ENCODE results near the gene ELFN1.

The ELFN1 gene

DNA sequence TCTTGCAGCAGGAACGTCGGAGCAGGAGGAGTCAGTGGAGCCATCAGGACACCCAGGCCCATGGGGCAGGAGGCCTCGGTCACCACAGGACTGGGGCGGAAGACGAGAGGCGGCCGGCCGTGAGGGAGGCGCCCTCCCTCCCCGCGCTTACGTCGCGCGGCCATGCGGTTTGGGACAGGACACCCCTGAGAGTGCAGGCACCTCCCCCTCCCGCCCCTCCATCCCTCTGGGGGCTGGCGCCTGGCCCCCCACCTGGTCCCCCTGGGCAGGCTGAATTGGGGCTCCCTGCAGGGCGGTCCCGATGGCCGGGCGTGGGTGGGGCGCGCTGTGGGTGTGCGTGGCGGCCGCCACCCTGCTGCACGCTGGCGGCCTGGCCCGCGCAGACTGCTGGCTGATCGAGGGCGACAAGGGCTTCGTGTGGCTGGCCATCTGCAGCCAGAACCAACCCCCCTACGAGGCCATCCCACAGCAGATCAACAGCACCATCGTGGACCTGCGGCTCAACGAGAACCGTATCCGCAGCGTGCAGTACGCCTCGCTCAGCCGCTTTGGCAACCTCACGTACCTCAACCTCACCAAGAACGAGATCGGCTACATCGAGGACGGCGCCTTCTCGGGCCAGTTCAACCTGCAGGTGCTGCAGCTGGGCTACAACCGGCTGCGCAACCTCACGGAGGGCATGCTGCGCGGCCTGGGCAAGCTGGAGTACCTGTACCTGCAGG, 74.4 kb downstream of the ELFN1 start:
- Histone ChIP-seq H3K9me2 (replicated peaks; ENCODE audit: low read depth, low read length) (no peaks in the 10 kb centered on the region), H3K4me3 (ENCODE audit: low read length, poor library complexity, severe bottlenecking) (no peak overlapping the region), H3K36me3 (ENCODE audit: insufficient read depth, low read length) (no peaks in the 10 kb centered on the region), H3K4me1 (ENCODE audit: insufficient read depth, low read length, poor library complexity, severe bottlenecking) (no peaks in the 10 kb centered on the region), H3K4me2 (ENCODE audit: low read depth, low read length, poor library complexity, severe bottlenecking) (no peak overlapping the region), H4K20me1 (ENCODE audit: insufficient read depth, low read length, poor library complexity, severe bottlenecking) (no peaks in the 10 kb centered on the region), H2AFZ (ENCODE audit: low read length) (no peak overlapping the region), H3K9me3 (ENCODE audit: insufficient read depth, low read depth, low read length) (no peaks in the 10 kb centered on the region), H3K79me2 (ENCODE audit: insufficient read depth, low read length) (no peaks in the 10 kb centered on the region), H3K9ac (ENCODE audit: low read depth, low read length, poor library complexity, severe bottlenecking) (no peak overlapping the region), H3K27me3 (ENCODE audit: insufficient read depth, low read length, poor library complexity, severe bottlenecking) (no peaks in the 10 kb centered on the region), H3F3A (ENCODE audit: low read depth) (no peaks in the 10 kb centered on the region)
- TF ChIP-seq EZH2phosphoT487 (IDR thresholded peaks at IDR 0.05; ENCODE audit: borderline replicate concordance): no peak
- TF ChIP-seq, protein P1, sequence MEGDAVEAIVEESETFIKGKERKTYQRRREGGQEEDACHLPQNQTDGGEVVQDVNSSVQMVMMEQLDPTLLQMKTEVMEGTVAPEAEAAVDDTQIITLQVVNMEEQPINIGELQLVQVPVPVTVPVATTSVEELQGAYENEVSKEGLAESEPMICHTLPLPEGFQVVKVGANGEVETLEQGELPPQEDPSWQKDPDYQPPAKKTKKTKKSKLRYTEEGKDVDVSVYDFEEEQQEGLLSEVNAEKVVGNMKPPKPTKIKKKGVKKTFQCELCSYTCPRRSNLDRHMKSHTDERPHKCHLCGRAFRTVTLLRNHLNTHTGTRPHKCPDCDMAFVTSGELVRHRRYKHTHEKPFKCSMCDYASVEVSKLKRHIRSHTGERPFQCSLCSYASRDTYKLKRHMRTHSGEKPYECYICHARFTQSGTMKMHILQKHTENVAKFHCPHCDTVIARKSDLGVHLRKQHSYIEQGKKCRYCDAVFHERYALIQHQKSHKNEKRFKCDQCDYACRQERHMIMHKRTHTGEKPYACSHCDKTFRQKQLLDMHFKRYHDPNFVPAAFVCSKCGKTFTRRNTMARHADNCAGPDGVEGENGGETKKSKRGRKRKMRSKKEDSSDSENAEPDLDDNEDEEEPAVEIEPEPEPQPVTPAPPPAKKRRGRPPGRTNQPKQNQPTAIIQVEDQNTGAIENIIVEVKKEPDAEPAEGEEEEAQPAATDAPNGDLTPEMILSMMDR (conservative IDR thresholded peaks at IDR 0.05; ENCODE audit: low read length): no peak

DNA sequence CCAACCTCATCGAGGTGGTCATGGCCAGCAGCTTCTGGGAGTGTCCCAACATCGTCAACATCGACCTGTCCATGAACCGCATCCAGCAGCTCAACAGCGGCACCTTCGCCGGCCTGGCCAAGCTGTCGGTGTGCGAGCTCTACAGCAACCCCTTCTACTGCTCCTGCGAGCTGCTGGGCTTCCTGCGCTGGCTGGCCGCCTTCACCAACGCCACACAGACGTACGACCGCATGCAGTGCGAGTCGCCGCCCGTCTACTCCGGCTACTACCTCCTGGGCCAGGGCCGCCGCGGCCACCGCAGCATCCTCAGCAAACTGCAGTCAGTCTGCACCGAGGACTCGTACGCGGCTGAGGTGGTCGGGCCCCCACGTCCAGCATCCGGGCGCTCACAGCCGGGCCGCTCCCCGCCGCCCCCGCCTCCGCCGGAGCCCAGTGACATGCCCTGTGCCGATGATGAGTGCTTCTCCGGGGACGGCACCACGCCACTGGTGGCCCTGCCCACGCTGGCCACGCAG, 75.0 kb downstream of the ELFN1 start:
- no peaks in the 10 kb centered on the region for H4K20me1 ChIP-seq (ENCODE audit: insufficient read depth, low read length, poor library complexity, severe bottlenecking)
- no peak overlapping the region for H2AFZ ChIP-seq (ENCODE audit: low read length)
- no peak overlapping the region for H3K4me3 ChIP-seq (ENCODE audit: low read length, poor library complexity, severe bottlenecking)
- no peak overlapping the region for H3K4me2 ChIP-seq (ENCODE audit: low read depth, low read length, poor library complexity, severe bottlenecking)
- no peaks in the 10 kb centered on the region for H3K79me2 ChIP-seq (ENCODE audit: insufficient read depth, low read length)
- no peak overlapping the region for H3K9ac ChIP-seq (ENCODE audit: low read depth, low read length, poor library complexity, severe bottlenecking)
- no peaks in the 10 kb centered on the region for H3K27me3 ChIP-seq (ENCODE audit: insufficient read depth, low read length, poor library complexity, severe bottlenecking)
- no peaks in the 10 kb centered on the region for H3F3A ChIP-seq (ENCODE audit: low read depth)
- TF ChIP-seq, protein P1 (conservative IDR thresholded peaks at IDR 0.05; ENCODE audit: low read length): no peak
- TF ChIP-seq EZH2phosphoT487 (IDR thresholded peaks at IDR 0.05; ENCODE audit: borderline replicate concordance): no peak
- H3K9me3 ChIP-seq (ENCODE audit: insufficient read depth, low read depth, low read length): no peaks in the 10 kb centered on the region
- no peaks in the 10 kb centered on the region for H3K36me3 ChIP-seq (ENCODE audit: insufficient read depth, low read length)
- no peaks in the 10 kb centered on the region for H3K9me2 ChIP-seq (replicated peaks; ENCODE audit: low read depth, low read length)
- no peaks in the 10 kb centered on the region for H3K4me1 ChIP-seq (ENCODE audit: insufficient read depth, low read length, poor library complexity, severe bottlenecking)

DNA sequence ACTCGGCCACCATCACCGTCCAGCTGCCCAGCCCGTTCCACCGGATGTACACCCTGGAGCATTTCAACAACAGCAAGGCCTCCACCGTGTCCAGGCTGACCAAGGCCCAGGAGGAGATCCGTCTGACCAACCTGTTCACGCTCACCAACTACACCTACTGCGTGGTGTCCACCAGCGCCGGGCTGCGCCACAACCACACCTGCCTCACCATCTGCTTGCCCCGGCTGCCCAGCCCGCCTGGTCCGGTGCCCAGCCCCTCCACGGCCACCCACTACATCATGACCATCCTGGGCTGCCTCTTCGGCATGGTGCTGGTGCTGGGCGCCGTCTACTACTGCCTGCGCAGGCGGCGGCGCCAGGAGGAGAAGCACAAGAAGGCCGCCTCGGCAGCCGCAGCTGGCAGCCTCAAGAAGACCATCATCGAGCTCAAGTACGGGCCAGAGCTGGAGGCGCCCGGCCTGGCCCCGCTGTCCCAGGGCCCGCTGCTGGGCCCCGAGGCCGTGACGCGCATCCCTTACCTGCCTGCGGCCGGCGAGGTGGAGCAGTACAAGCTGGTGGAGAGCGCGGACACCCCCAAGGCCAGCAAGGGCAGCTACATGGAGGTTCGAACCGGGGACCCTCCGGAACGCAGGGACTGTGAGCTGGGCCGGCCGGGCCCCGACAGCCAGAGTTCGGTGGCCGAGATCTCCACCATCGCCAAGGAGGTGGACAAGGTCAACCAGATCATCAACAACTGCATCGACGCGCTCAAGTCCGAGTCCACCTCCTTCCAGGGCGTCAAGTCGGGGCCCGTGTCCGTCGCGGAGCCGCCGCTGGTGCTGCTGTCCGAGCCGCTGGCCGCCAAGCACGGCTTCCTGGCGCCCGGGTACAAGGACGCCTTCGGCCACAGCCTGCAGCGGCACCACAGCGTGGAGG, 75.8 kb downstream of the ELFN1 start:
- H3K4me2 ChIP-seq (ENCODE audit: low read depth, low read length, poor library complexity, severe bottlenecking): no peak overlapping the region
- H3K27me3 ChIP-seq (ENCODE audit: insufficient read depth, low read length, poor library complexity, severe bottlenecking): no peaks in the 10 kb centered on the region
- TF ChIP-seq, protein P1 (conservative IDR thresholded peaks at IDR 0.05; ENCODE audit: low read length): no peak
- no peak for TF ChIP-seq EZH2phosphoT487 (IDR thresholded peaks at IDR 0.05; ENCODE audit: borderline replicate concordance)
- H3K79me2 ChIP-seq (ENCODE audit: insufficient read depth, low read length): no peaks in the 10 kb centered on the region
- no peaks in the 10 kb centered on the region for H3F3A ChIP-seq (ENCODE audit: low read depth)
- H3K36me3 ChIP-seq (ENCODE audit: insufficient read depth, low read length): no peaks in the 10 kb centered on the region
- no peaks in the 10 kb centered on the region for H4K20me1 ChIP-seq (ENCODE audit: insufficient read depth, low read length, poor library complexity, severe bottlenecking)
- H2AFZ ChIP-seq (ENCODE audit: low read length): no peak overlapping the region
- no peaks in the 10 kb centered on the region for H3K9me2 ChIP-seq (replicated peaks; ENCODE audit: low read depth, low read length)
- no peak overlapping the region for H3K9ac ChIP-seq (ENCODE audit: low read depth, low read length, poor library complexity, severe bottlenecking)
- no peaks in the 10 kb centered on the region for H3K4me1 ChIP-seq (ENCODE audit: insufficient read depth, low read length, poor library complexity, severe bottlenecking)
- no peak overlapping the region for H3K4me3 ChIP-seq (ENCODE audit: low read length, poor library complexity, severe bottlenecking)
- H3K9me3 ChIP-seq (ENCODE audit: insufficient read depth, low read depth, low read length): no peaks in the 10 kb centered on the region

Measured in Loucy (cell line).